CD8-positive, alpha-beta memory T cell (primary cell): ENCODE results near the gene TMEM232. TPM values are rescaled to one million over a fixed set of nuclear protein-coding genes. Genes with fewer than 3 reads are reported as not detected.
"Not testable (repeated sequence)": the region's sequence is repeated elsewhere in the genome, so short reads cannot be mapped to it uniquely, and the experiment has no call there.

Source experiments
- CTCF ChIA-PET: fragments of 350-600 bp; sonication (Branson Sonifier 250); formaldehyde crosslinking; loops from one replicate; lab custom pipeline; 2021; ENCODE audit warnings: antibody characterized with exemption; lab: Charles Lee
- POLR2A ChIA-PET: fragments of 350-600 bp; sonication (Branson Sonifier 250); formaldehyde crosslinking; loops from one replicate; lab custom pipeline; 2021; ENCODE audit warnings: antibody characterized with exemption; lab: Charles Lee
- DNase-seq, 5 donors: peaks; one replicate each; pipeline versions ENCODE4 v3.0.0 to v3.0.0-alpha.2; 2020 to 2022; ENCODE audit warnings: mixed read lengths in 1 of 5
- H3K27ac ChIP-seq: one replicate; pipeline ENCODE4 v1.7.0; 2013; ENCODE audit warnings: low read depth, mild to moderate bottlenecking, low read length, moderate library complexity
- H3K27me3 ChIP-seq: 2 replicates; pipeline ENCODE4 v1.7.0; 2013; ENCODE audit warnings: low read length, mild to moderate bottlenecking; ENCODE audit not compliant: insufficient read depth, poor library complexity, severe bottlenecking
- H3K36me3 ChIP-seq: 2 replicates; pipeline ENCODE4 v1.7.0; 2013; ENCODE audit warnings: mild to moderate bottlenecking, low read length, moderate library complexity; ENCODE audit not compliant: insufficient read depth
- H3K4me1 ChIP-seq: 2 replicates; pipeline ENCODE4 v1.7.0; 2013; ENCODE audit warnings: mild to moderate bottlenecking, low read length, moderate library complexity; ENCODE audit not compliant: insufficient read depth
- H3K4me3 ChIP-seq: 2 replicates; pipeline ENCODE4 v1.7.0; 2013; ENCODE audit warnings: mild to moderate bottlenecking, low read length
- H3K9me3 ChIP-seq: 2 replicates; pipeline ENCODE4 v1.7.0; 2013; ENCODE audit warnings: mild to moderate bottlenecking, low read length
- H3K27ac Mint-ChIP-seq, 8 donors: one replicate each; pipeline ENCODE4 v1.8.0; 2020 to 2021; ENCODE audit warnings: mixed read lengths in 8 of 8, mild to moderate bottlenecking in 6 of 8, inconsistent platforms in 3 of 8, moderate library complexity in 3 of 8
- H3K27me3 Mint-ChIP-seq, 2 donors: one replicate each; pipeline ENCODE4 v1.8.0; 2020 to 2021; ENCODE audit warnings: mixed read lengths in 2 of 2, mild to moderate bottlenecking in 1 of 2, moderate library complexity in 1 of 2
- H3K36me3 Mint-ChIP-seq, 3 donors: one replicate each; pipeline ENCODE4 v1.8.0; 2020 to 2021; ENCODE audit warnings: mixed read lengths in 3 of 3, inconsistent platforms in 1 of 3, mild to moderate bottlenecking in 1 of 3
- H3K4me1 Mint-ChIP-seq, 3 donors: one replicate each; pipeline ENCODE4 v1.8.0; 2020 to 2021; ENCODE audit warnings: mixed read lengths in 3 of 3, inconsistent platforms in 1 of 3, mild to moderate bottlenecking in 1 of 3
- H3K4me3 Mint-ChIP-seq, 7 donors: one replicate each; pipeline ENCODE4 v1.8.0; 2020 to 2021; ENCODE audit warnings: mixed read lengths in 7 of 7, mild to moderate bottlenecking in 6 of 7, moderate library complexity in 4 of 7, inconsistent platforms in 2 of 7
- H3K9me3 Mint-ChIP-seq, 5 donors: one replicate each; pipeline ENCODE4 v1.8.0; 2020 to 2022; ENCODE audit warnings: mixed read lengths in 5 of 5, mild to moderate bottlenecking in 3 of 5, moderate library complexity in 2 of 5, inconsistent platforms in 1 of 5
- polyA plus RNA-seq: library from polyadenylated mRNA; unstranded; fragments of 300-500 nt; fragmentation: Illumina TruSeq; gene quantifications from one replicate; pipeline ENCODE4 v1.2.3, GENCODE V29; 2021
- total RNA-seq, 2 experiments: library from RNA; stranded (reverse); gene quantifications; one replicate each; pipeline ENCODE4 v1.2.3, GENCODE V29; 2021

The TMEM232 gene
- total and polyA plus RNA-seq, 3 experiments from 2014 or later: 0.25 to 0.92 (median 0.38) TPM

DNA sequence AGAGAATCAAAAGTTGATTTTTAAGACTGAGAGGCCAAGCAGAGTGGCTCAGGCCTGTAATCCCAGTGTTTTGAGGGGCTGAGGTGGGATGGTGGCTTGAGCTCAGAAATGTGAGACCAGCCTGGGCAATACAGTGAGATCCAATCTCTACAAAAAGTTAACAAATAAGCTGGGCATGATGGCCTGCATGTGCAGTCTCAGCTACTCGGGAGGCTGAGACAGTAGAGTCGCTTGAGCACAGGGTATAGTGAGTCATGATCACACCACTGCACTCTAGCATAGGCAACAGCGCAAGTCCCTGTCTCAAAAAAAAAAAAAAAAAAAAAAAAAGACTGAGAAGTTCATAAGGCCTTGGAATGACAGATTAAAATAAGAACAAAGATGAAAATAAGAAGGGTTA is 177.2 kb downstream of the TMEM232 start:
- Histone ChIP-seq H3K9me3 (no peaks in the 10 kb centered on the region), H3K4me3 (no peak overlapping the region), H3K27ac (no peak overlapping the region), H3K4me1 (no peaks in the 10 kb centered on the region), H3K27me3 (no peaks in the 10 kb centered on the region), H3K36me3 (no peaks in the 10 kb centered on the region)
- Mint-ChIP-seq H3K27me3 (no peaks in the 10 kb centered on the region), H3K4me3 (no peak overlapping the region), H3K4me1 (no peaks in the 10 kb centered on the region), H3K27ac (no peak overlapping the region), H3K9me3 (peaks cover 0 to 19% (median 2%) of the 10 kb centered on the region in 5 donors), H3K36me3 (no peaks in the 10 kb centered on the region)
- DNase-seq: no peak
- POLR2A ChIA-PET: no interaction called here
- CTCF ChIA-PET: no interaction called here

DNA sequence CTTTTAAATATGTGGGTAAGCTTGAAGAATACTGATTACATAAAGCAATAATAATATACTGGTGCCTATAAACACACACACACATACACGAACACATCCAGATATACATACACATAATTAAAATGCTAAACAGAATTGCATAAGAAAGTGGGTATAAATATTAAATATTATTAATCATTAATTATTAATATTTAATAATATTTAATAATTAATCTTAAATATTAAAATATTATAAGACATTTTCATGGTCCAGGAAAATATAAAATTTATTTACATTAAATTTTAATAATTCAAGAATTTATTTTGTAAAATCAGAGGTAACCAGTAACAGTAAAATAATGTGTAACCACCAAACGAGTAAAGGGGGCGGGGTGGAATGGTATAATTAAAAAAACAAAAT is 178.3 kb downstream of the TMEM232 start:
- Mint-ChIP-seq H3K27ac (no peak overlapping the region), H3K4me1 (no peaks in the 10 kb centered on the region), H3K27me3 (no peaks in the 10 kb centered on the region), H3K9me3 (peaks cover 0 to 11% (median 2%) of the 10 kb centered on the region in 5 donors), H3K4me3 (no peak overlapping the region), H3K36me3 (no peaks in the 10 kb centered on the region)
- no peak for DNase-seq
- ChIA-PET CTCF (no interaction called here), POLR2A (no interaction called here)
- Histone ChIP-seq H3K27ac (no peak overlapping the region), H3K4me3 (no peak overlapping the region), H3K4me1 (no peaks in the 10 kb centered on the region), H3K27me3 (no peaks in the 10 kb centered on the region), H3K9me3 (no peaks in the 10 kb centered on the region), H3K36me3 (no peaks in the 10 kb centered on the region)

DNA sequence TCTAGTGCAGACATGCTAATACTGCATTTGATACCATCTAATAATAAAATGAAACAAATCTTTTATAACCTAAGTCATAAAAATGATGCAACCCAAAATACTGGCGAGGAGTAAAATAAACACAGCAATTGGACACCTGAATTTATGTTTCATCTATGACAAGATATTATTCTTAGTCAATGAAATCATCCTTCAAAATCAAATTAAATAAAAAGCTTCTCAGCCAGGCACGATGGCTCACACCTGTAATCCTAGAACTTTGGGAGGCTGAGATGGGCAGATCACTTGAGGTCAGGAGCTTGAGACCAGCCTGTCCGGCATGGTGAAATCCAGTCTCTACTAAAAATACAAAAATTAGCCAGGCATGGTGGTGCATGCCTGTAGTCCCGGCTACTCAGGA is 179.0 kb downstream of the TMEM232 start:
- no peaks in the 10 kb centered on the region for H3K4me1 ChIP-seq
- H3K4me3 ChIP-seq: no peak overlapping the region
- DNase-seq: no peak
- Mint-ChIP-seq H3K27ac (no peak overlapping the region), H3K9me3 (peaks cover 0 to 6% (median 2%) of the 10 kb centered on the region in 5 donors), H3K4me1 (no peaks in the 10 kb centered on the region), H3K4me3 (no peak overlapping the region), H3K36me3 (no peaks in the 10 kb centered on the region), H3K27me3 (no peaks in the 10 kb centered on the region)
- no peak overlapping the region for H3K27ac ChIP-seq
- no peaks in the 10 kb centered on the region for H3K36me3 ChIP-seq
- H3K27me3 ChIP-seq: no peaks in the 10 kb centered on the region
- CTCF ChIA-PET: no interaction called here
- POLR2A ChIA-PET: no interaction called here
- H3K9me3 ChIP-seq: no peaks in the 10 kb centered on the region

DNA sequence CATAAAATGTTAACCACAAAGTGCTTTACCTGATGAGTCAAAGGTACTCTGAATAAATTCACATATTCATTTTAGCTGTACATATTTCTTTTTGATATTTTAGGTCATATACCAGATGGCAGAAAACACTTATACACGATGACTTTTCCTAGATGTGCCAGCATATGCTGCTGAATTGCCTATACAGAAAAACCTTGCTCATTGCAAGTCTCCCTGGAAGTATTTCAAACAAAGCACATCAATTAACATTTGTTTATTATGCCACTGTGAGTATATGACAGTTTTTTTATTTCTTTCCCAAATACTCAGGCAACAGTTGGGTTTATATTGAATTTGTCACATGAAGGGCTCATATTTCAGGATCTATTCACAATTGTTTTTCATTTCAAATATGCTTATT is 180.8 kb downstream of the TMEM232 start:
- H3K36me3 Mint-ChIP-seq: no peaks in the 10 kb centered on the region
- no peaks in the 10 kb centered on the region for H3K36me3 ChIP-seq
- no peaks in the 10 kb centered on the region for H3K4me1 ChIP-seq
- no peaks in the 10 kb centered on the region for H3K27me3 ChIP-seq
- no peak overlapping the region for H3K27ac ChIP-seq
- DNase-seq: no peak
- H3K27me3 Mint-ChIP-seq: peaks cover 0 to 2% of the 10 kb centered on the region in 2 donors
- H3K4me3 ChIP-seq: no peak overlapping the region
- no peak overlapping the region for H3K4me3 Mint-ChIP-seq
- no peak overlapping the region for H3K27ac Mint-ChIP-seq
- no peaks in the 10 kb centered on the region for H3K9me3 Mint-ChIP-seq
- POLR2A ChIA-PET: no interaction called here
- CTCF ChIA-PET: no interaction called here
- no peaks in the 10 kb centered on the region for H3K4me1 Mint-ChIP-seq
- H3K9me3 ChIP-seq: no peaks in the 10 kb centered on the region

DNA sequence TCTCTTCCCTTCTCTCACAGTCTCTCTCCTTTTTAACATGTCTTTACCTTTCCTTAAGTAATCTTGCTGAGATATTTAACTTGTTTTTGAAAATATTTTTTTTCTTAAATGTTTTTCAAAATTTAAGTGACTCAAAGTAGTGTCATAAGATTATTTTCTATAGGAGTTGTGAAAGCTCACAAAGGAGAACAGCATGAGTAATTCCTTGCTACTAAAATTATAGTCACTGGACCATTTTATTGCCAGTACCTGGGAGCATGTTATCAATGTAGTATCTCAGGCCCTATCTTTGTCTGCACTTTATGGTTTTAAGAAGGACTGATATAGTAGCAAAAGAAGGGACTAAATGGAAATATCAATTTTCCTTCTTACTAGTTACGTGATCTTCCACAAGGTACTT is 181.9 kb downstream of the TMEM232 start:
- H3K4me3 ChIP-seq: no peak overlapping the region
- ChIA-PET POLR2A (no interaction called here), CTCF (no interaction called here)
- H3K27ac Mint-ChIP-seq: no peak overlapping the region
- no peak for DNase-seq
- peaks cover 0 to 2% of the 10 kb centered on the region in 2 donors for H3K27me3 Mint-ChIP-seq
- H3K4me1 Mint-ChIP-seq: no peaks in the 10 kb centered on the region
- no peaks in the 10 kb centered on the region for H3K9me3 Mint-ChIP-seq
- H3K36me3 Mint-ChIP-seq: no peaks in the 10 kb centered on the region
- no peaks in the 10 kb centered on the region for H3K36me3 ChIP-seq
- no peaks in the 10 kb centered on the region for H3K9me3 ChIP-seq
- H3K27ac ChIP-seq: no peak overlapping the region
- H3K4me1 ChIP-seq: no peaks in the 10 kb centered on the region
- no peaks in the 10 kb centered on the region for H3K27me3 ChIP-seq
- H3K4me3 Mint-ChIP-seq: no peak overlapping the region

DNA sequence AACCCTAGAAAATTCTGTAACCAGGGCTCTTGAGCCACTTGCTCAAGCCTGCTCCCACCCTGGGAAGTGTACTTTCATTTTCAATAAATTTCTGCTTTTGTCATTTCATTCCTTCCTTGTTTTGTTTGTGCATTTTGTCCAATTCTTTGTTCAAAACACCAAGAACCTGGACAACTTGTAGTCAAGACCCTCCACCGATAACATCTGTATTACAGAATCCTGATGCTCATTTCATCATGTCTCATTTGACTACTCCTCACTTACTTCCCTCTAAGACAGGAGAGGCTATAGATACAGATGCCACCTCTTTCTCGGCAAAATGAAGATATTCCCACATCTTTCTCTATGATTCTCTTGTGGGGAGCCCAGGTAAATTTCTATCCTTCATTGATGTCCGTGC is 183.5 kb downstream of the TMEM232 start:
- POLR2A ChIA-PET: no interaction called here
- no peak overlapping the region for H3K27ac Mint-ChIP-seq
- H3K9me3 Mint-ChIP-seq: no peaks in the 10 kb centered on the region
- Histone ChIP-seq H3K36me3 (no peaks in the 10 kb centered on the region), H3K9me3 (no peaks in the 10 kb centered on the region), H3K27ac (no peak overlapping the region), H3K27me3 (no peaks in the 10 kb centered on the region), H3K4me3 (no peak overlapping the region), H3K4me1 (no peaks in the 10 kb centered on the region)
- H3K36me3 Mint-ChIP-seq: no peaks in the 10 kb centered on the region
- CTCF ChIA-PET: no interaction called here
- no peaks in the 10 kb centered on the region for H3K4me1 Mint-ChIP-seq
- H3K27me3 Mint-ChIP-seq: peaks cover 0 to 2% of the 10 kb centered on the region in 2 donors
- H3K4me3 Mint-ChIP-seq: no peak overlapping the region
- no peak for DNase-seq

DNA sequence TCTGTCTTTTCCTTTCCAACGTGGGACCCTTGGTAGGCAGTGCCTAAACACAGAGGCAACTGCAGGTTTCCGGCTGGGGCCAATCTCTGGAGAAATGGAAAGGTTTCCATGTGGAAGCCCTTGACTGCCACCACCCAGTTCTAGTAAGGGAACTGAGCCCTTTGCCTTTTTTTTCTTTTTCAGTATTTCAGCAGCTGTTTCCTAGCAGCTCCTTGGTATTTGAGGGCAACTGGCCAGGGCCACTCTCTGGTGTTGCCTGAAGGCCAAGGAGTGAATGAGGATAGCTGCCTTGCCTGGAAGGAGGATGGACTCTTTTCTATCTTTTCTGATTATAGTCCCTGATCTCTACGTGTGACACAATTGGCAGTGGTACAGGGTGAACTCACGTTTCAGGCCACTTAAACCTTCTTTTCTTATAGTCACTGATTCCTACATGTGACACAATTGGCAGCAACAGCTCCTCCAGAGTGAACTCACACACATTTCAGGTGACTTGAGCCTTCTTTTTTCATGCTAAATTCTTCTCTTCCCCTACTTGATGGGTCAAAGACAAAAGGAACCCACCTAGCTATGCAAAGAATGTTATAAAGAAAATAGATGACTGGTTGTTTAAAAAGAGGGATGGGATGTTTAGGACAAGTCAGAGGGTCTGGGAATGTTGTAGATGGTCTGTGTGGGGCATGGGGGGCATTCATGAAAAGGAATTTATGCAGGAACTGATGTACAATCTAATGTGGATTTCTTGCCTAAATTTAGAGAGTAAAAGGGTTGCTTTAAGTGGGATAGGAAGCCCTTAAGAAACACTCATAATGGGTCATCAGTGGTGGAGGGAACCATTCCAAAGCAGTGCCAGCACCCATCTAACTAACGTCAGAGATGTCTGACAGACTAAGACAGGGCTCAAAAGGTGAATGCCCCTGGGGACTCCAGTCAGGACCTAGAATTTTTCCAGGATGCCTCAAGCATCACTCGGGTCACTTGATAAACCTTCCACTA is 190.1 kb downstream of the TMEM232 start:
- CTCF ChIA-PET: no interaction called here
- H3K27me3 Mint-ChIP-seq: no peaks in the 10 kb centered on the region
- H3K4me1 ChIP-seq: no peaks in the 10 kb centered on the region
- no peak overlapping the region for H3K4me3 Mint-ChIP-seq
- POLR2A ChIA-PET: no interaction called here
- H3K27ac Mint-ChIP-seq: no peak overlapping the region
- H3K36me3 Mint-ChIP-seq: no peaks in the 10 kb centered on the region
- H3K9me3 ChIP-seq: no peaks in the 10 kb centered on the region
- no peak overlapping the region for H3K27ac ChIP-seq
- no peaks in the 10 kb centered on the region for H3K36me3 ChIP-seq
- no peaks in the 10 kb centered on the region for H3K4me1 Mint-ChIP-seq
- no peaks in the 10 kb centered on the region for H3K27me3 ChIP-seq
- DNase-seq: no peak
- no peaks in the 10 kb centered on the region for H3K9me3 Mint-ChIP-seq
- H3K4me3 ChIP-seq: no peak overlapping the region

DNA sequence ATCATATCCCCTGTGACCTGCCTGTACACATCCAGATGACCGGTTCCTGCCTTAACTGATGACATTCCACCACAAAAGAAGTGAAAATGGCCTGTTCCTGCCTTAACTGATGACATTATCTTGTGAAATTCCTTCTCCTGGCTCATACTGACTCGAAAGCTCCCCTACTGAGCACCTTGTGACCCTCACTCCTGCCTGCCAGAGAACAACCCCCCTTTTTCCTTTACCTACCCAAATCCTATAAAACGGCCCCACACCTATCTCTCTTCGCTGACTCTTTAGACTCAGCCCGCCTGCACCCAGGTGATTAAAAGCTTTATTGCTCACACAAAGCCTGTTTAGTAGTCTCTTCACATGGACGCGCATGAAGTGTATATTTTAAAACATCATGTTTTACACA is 191.3 kb downstream of the TMEM232 start:
- not testable (repeated sequence) for H3K4me3 Mint-ChIP-seq, H3K9me3 Mint-ChIP-seq

More for the DNA sequence above, 191.3 kb downstream of the TMEM232 start:
- H3K36me3 ChIP-seq, DNase-seq, H3K27me3 ChIP-seq, H3K4me1 ChIP-seq, H3K36me3 Mint-ChIP-seq, CTCF ChIA-PET, H3K27ac Mint-ChIP-seq, H3K9me3 ChIP-seq, POLR2A ChIA-PET, H3K27me3 Mint-ChIP-seq, H3K27ac ChIP-seq, H3K4me3 ChIP-seq, H3K4me1 Mint-ChIP-seq: not testable (repeated sequence)
